Pancreas (tissue), 10 donors: ENCODE data around the gene SAE1. TPM values are rescaled to one million over a fixed set of nuclear protein-coding genes. Genes with fewer than 3 reads are reported as not detected.
A peak's percentile ranks its signal among the peaks of the same experiment; 100 is the strongest.

Experiments
- ATAC-seq, 4 donors: fragments of 200-7000 bp; cut with Tn5 transposase; one replicate each; pipeline versions ENCODE4 v1.8.0 to v1.9.1; 2020; ENCODE audit warnings: mild to moderate bottlenecking in 4 of 4, moderate library complexity in 4 of 4
- DNase-seq, 6 donors: peaks; one replicate each; pipeline ENCODE4 v3.0.0-alpha.2; 2020
- FAIRE-seq: peaks from 2 replicates; lab custom pipeline; 2012; peaks lifted over from hg19 to GRCh38; lab: Jason Lieb, UNC
- H3K27ac ChIP-seq, 4 donors: fragments of 200-600 bp; sonication (generic); 1 replicate in 3 of 4; 2 replicates in 1 of 4; pipeline versions ENCODE4 v1.5.0 to v1.8.0; 2020
- H3K27me3 ChIP-seq, 4 donors: fragments of 200-600 bp; one replicate each; pipeline ENCODE4 v1.8.0; 2021
- H3K36me3 ChIP-seq, 3 donors: fragments of 200-600 bp; sonication (generic) in 1 of 3; one replicate each; pipeline versions ENCODE4 v1.5.0 to v1.8.0; 2020 to 2021
- H3K4me1 ChIP-seq, 3 donors: fragments of 200-600 bp; one replicate each; pipeline ENCODE4 v1.8.0; 2021
- H3K4me3 ChIP-seq, 4 donors: fragments of 200-600 bp; sonication (generic) in 2 of 4; one replicate each; pipeline versions ENCODE4 v1.5.0 to v1.8.0; 2020 to 2021
- H3K9me3 ChIP-seq, 4 donors: fragments of 200-600 bp; one replicate each; pipeline ENCODE4 v1.8.0; 2021
- CTCF ChIP-seq, 4 donors: fragments of 200-600 bp; sonication (generic) in 3 of 4; IDR thresholded peaks; one replicate each; pipeline versions ENCODE4 v1.5.0 to v1.8.0; 2021; ENCODE audit warnings: antibody characterized with exemption in 4 of 4
- WGBS, 2 donors: extraction: QIAGEN DNeasy Blood & Tissue Kit; methylation state at CpG; one replicate each; pipeline ENCODE4 v1.1.7; 2013; 5-methylcytosine and 5-hydroxymethylcytosine counted together
- intact Hi-C, 3 donors: fragments of 100-400 bp; cut with DNase I; formaldehyde crosslinking; loops; one replicate each; pipeline versions ENCODE4 v1.11.1 to v1.14.2; 2022
- microRNA-seq, 2 donors: library from miRNA; unstranded; fragments of <30 nt; microRNA quantifications; one replicate each; pipeline versions ENCODE4 to v1.1.0, GENCODE V29; 2019 to 2020
- polyA plus RNA-seq, 2 donors: library from polyadenylated mRNA; stranded (reverse); fragments of 200-250 nt; gene quantifications; one replicate each; pipeline ENCODE4 v1.2.3, GENCODE V29; 2013
- total RNA-seq, 6 donors: library from RNA; stranded (reverse); fragmentation: NEBNext Ultra II Directional in 4 of 6; extraction: Animal tissue kit (Norgen Biotek cat#: 25700) in 4 of 6; gene quantifications; one replicate each; pipeline versions ENCODE4 v1.2.1 to v1.2.4, GENCODE V29; 2021 to 2023
- donor health status: healthy with polysubstance abuse.
- donor health status: DM: no; HTN: no; CAD: no; lungs with moderate emphysema.
- donor health status: DM: no; HTN: no; CAD: no.
- donor health status: control.
- donor health status: control.
- donor health status: Bipolar disorder and iron deficiency.
- donor health status: DM: yes; HTN: yes; CAD: no.
- donor health status: DM: no; HTN: no; CAD: no.
- donor health status: DM: no; HTN: no; CAD: no.
- donor health status: DM: yes; HTN: yes; CAD: no.

The SAE1 gene
- total and polyA plus RNA-seq, 8 donors, result 10.0 to 25.8 (median 20.1) TPM

GRCh38 chr19:47258434-47258833, 127.8 kb downstream of the SAE1 start:
- Histone ChIP-seq H3K36me3 (peaks cover 0 to 11% (median 0%) of the 10 kb centered on the region in 3 donors), H3K27ac (peak overlapping the region; percentile 3 to 94 (median 86)), H3K4me3 (peak overlapping the region in 3 of 4 donors; percentile 16 to 51 (median 44)), H3K4me1 (peaks cover 6 to 24% (median 24%) of the 10 kb centered on the region in 3 donors), H3K27me3 (no peaks in the 10 kb centered on the region), H3K9me3 (no peaks in the 10 kb centered on the region)
- 48 to 59% methylated on average over 9 of the region's 9 CpGs for WGBS, 2 donors
- FAIRE-seq, result no peak
- DNase-seq, result no peak
- no peak for TF ChIP-seq CTCF (IDR thresholded peaks at IDR 0.05)
- intact Hi-C loops, result no loop called here
- ATAC-seq, result no peak

GRCh38 chr19:47258895-47259555, 128.4 kb downstream of the SAE1 start:
- H3K36me3 ChIP-seq, result peaks cover 0 to 11% (median 2%) of the 10 kb centered on the region in 3 donors
- 59% methylated on average over 6 of the region's 6 CpGs for WGBS, 2 donors
- ATAC-seq (no peak), FAIRE-seq (no peak), DNase-seq (peak in 1 of 6 donors; percentile 44)
- peak overlapping the region in 3 of 4 donors; percentile 3 to 94 (median 84) for H3K27ac ChIP-seq
- intact Hi-C loops, result no loop called here
- no peak for TF ChIP-seq CTCF (IDR thresholded peaks at IDR 0.05)
- H3K27me3 ChIP-seq, result no peaks in the 10 kb centered on the region
- peak overlapping the region in 2 of 4 donors; percentile 44 to 51 for H3K4me3 ChIP-seq
- no peaks in the 10 kb centered on the region for H3K9me3 ChIP-seq
- H3K4me1 ChIP-seq, result peaks cover 8 to 24% (median 24%) of the 10 kb centered on the region in 3 donors

Small RNA genes within 50 kb of the gene (microRNA-seq; reads per million reads assigned to microRNA genes)
- gene MIR3190, result 0 reads per million in 2 donors
- 0 reads per million in 2 donors for gene MIR3191

Other genes starting within 250 kb of the SAE1 start
- under 1 TPM; 0.12 to 0.42 (median 0.23) TPM for gene NPAS1, start 111.0 kb upstream of the SAE1 start, total RNA-seq
- under 1 TPM; 0.46 to 0.49 TPM for gene NPAS1, start 111.0 kb upstream of the SAE1 start, polyA plus RNA-seq
- 10 to 100 TPM; 11.9 to 17.8 (median 13.6) TPM for gene TMEM160, start 82.2 kb upstream of the SAE1 start, total RNA-seq
- 1 to 10 TPM; 3.4 to 6.0 TPM for gene TMEM160, start 82.2 kb upstream of the SAE1 start, polyA plus RNA-seq
- 10 to 100 TPM; 18.2 to 30.4 (median 20.5) TPM for gene ZC3H4, start 17.1 kb upstream of the SAE1 start, total RNA-seq
- gene ZC3H4, start 17.1 kb upstream of the SAE1 start, polyA plus RNA-seq, result 10 to 100 TPM in 1 of 2 donors, 1 to 10 TPM in 1; 8.1 to 14.3 TPM
- gene BBC3, start 100.4 kb downstream of the SAE1 start, total RNA-seq, result 10 to 100 TPM in 3 of 6 donors, 1 to 10 TPM in 3; 6.8 to 19.4 (median 9.2) TPM
- 10 to 100 TPM in 1 of 2 donors, 1 to 10 TPM in 1; 5.5 to 11.3 TPM for gene BBC3, start 100.4 kb downstream of the SAE1 start, polyA plus RNA-seq
- 10 to 100 TPM; 24.6 to 67.3 (median 34.7) TPM for gene CCDC9, start 125.7 kb downstream of the SAE1 start, total RNA-seq
- 100 to 1,000 TPM in 1 of 2 donors, 10 to 100 TPM in 1; 38.3 to 102 TPM for gene CCDC9, start 125.7 kb downstream of the SAE1 start, polyA plus RNA-seq
- gene INAFM1, start 144.1 kb downstream of the SAE1 start, total RNA-seq, result 10 to 100 TPM; 10.6 to 37.7 (median 13.5) TPM
- gene INAFM1, start 144.1 kb downstream of the SAE1 start, polyA plus RNA-seq, result 10 to 100 TPM; 25.6 to 29.7 TPM
- gene C5AR1, start 179.0 kb downstream of the SAE1 start, total RNA-seq, result 10 to 100 TPM in 2 of 6 donors, 1 to 10 TPM in 4; 1.2 to 10.4 (median 4.5) TPM
- gene C5AR1, start 179.0 kb downstream of the SAE1 start, polyA plus RNA-seq, result 1 to 10 TPM; 2.3 to 4.1 TPM
- gene C5AR2, start 201.3 kb downstream of the SAE1 start, total RNA-seq, result 1 to 10 TPM in 1 of 6 donors, under 1 TPM in 4, not detected in 1; 0.09 to 1.2 (median 0.69) TPM
- under 1 TPM; 0.12 to 0.23 TPM for gene C5AR2, start 201.3 kb downstream of the SAE1 start, polyA plus RNA-seq
- 1 to 10 TPM; 3.5 to 9.9 (median 5.8) TPM for gene DHX34, start 218.5 kb downstream of the SAE1 start, total RNA-seq
- gene DHX34, start 218.5 kb downstream of the SAE1 start, polyA plus RNA-seq, result 10 to 100 TPM; 16.7 to 23.5 TPM